GM23338 (cell line): ENCODE results near the gene IGFL3. TPM values are rescaled to one million over a fixed set of nuclear protein-coding genes. Genes with fewer than 3 reads are reported as not detected.

Experiments used
- CTCF ChIP-seq, 2 experiments: fragments of 200-600 bp in 1 of 2; sonication (generic) in 1 of 2; conservative IDR thresholded peaks; 2 replicates each; pipeline versions ENCODE4 v1.5.1 to v1.6.1; 2016 to 2017; ENCODE audit warnings: antibody characterized with exemption in 2 of 2, low read depth in 2 of 2, mild to moderate bottlenecking in 2 of 2, moderate library complexity in 1 of 2
- ETS1 ChIP-seq: IDR thresholded peaks from 2 replicates; pipeline ENCODE4 v1.6.1; 2016; ENCODE audit warnings: antibody characterized with exemption
- EZH2 ChIP-seq: fragments of 200-600 bp; sonication (generic); IDR thresholded peaks from one replicate; pipeline ENCODE4 v1.8.0; 2017; ENCODE audit warnings: antibody characterized with exemption, mild to moderate bottlenecking, low read depth; ENCODE audit not compliant: unreplicated experiment
- STAT1 ChIP-seq: IDR thresholded peaks from one replicate; pipeline ENCODE4 v1.6.1; 2016; ENCODE audit warnings: antibody characterized with exemption; ENCODE audit not compliant: unreplicated experiment
- ZNF462 ChIP-seq: fragments of 250-450 bp; sonication (Bioruptor Pico); IDR thresholded peaks from 2 replicates; pipeline ENCODE4 v1.5.0; 2020; ENCODE audit warnings: mild to moderate bottlenecking, moderate library complexity
- polyA plus RNA-seq: library from polyadenylated mRNA; unstranded; fragments of >200 nt; fragmentation: Nextera tagmentation; extraction: Ambion mirVana; gene quantifications from 2 replicates; pipeline ENCODE4 v1.2.1, GENCODE V29; 2016
- total RNA-seq: library from RNA; depleted of rRNA; stranded (reverse); fragments of >200 nt; shearing (Covaris generic); gene quantifications from 2 replicates; pipeline ENCODE4 v1.2.3, GENCODE V29; 2014

The IGFL3 gene
- total and polyA plus RNA-seq, 2 experiments from 2014 or later = not detected

- TF ChIP-seq ZNF462 (CRISPR knock-in tag) (no peak), EZH2 (no peak), ETS1 (no peak), STAT1 (no peak), CTCF (conservative IDR thresholded peaks at IDR 0.05; ENCODE audit: low read depth in 2 of 2) (no peak)
These were observed 35.8 kb upstream of the IGFL3 start (continued) for GRCh38 chr19:46160233-46160775.
